ENCODE measurements around the gene OR52I2.

DNA sequence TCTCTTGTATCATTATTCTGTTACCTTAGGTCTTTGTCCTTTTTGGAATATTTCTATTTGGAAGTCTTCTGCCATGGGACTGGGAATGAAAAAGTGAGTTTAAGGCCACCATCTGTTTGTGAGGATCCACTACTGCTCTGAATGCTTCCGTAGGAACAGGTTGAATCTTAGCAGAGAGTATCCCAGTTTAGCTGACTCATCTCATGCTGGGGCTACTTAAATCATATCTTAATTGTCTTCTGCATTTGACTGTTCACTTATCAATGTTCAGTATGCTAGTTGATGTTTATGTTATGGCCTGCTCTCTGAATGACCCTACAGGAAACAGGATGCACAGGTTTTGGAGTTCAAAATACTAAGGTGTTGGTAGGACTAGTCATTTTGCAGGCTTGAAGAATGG lies 1.4 kb upstream of the OR52I2 start:
- TF ChIP-seq CTCF (IDR thresholded peaks at IDR 0.05; ENCODE audit: low read depth, low read length) (no peak), POLR2A (IDR thresholded peaks at IDR 0.05; ENCODE audit: extremely low read depth, insufficient read length) (no peak), MYC (IDR thresholded peaks at IDR 0.05; ENCODE audit: low read depth, low read length) (no peak)
